ENCODE measurements around the gene DCAF8.
A peak's percentile ranks its signal among the peaks of the same experiment; 100 is the strongest.
"Not testable (repeated sequence)": the region's sequence is repeated elsewhere in the genome, so short reads cannot be mapped to it uniquely, and the experiment has no call there.

Gene DCAF8

DNA sequence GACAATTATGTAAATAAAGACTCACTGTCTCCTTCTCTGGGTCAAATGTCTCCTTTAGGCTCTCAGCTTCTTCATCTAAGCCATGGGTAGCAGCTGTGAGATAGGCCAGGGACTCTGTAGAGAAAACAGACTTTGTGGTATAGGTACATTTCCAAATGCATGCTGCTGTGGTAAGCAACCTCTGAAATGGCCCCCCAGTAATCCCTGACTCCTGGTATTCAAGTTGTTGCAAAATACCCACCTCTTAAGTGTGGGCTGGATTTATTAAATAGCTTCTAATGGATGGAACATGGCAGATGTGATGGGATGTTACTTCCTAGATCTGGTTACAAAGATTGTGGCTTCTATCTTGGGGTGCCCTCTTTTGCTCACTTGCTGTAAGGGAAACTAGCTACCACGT is 33.7 kb upstream of the DCAF8 start:
- TF ChIP-seq, protein P1, sequence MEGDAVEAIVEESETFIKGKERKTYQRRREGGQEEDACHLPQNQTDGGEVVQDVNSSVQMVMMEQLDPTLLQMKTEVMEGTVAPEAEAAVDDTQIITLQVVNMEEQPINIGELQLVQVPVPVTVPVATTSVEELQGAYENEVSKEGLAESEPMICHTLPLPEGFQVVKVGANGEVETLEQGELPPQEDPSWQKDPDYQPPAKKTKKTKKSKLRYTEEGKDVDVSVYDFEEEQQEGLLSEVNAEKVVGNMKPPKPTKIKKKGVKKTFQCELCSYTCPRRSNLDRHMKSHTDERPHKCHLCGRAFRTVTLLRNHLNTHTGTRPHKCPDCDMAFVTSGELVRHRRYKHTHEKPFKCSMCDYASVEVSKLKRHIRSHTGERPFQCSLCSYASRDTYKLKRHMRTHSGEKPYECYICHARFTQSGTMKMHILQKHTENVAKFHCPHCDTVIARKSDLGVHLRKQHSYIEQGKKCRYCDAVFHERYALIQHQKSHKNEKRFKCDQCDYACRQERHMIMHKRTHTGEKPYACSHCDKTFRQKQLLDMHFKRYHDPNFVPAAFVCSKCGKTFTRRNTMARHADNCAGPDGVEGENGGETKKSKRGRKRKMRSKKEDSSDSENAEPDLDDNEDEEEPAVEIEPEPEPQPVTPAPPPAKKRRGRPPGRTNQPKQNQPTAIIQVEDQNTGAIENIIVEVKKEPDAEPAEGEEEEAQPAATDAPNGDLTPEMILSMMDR (IDR thresholded peaks at IDR 0.05; ENCODE audit: low read depth, low read length, missing control alignments): no peak
- H3K4me3 ChIP-seq (replicated peaks; ENCODE audit: low read depth, low read length): no peak overlapping the region
- no peak for DNase-seq (ENCODE audit: extremely low read depth, low read depth)

DNA sequence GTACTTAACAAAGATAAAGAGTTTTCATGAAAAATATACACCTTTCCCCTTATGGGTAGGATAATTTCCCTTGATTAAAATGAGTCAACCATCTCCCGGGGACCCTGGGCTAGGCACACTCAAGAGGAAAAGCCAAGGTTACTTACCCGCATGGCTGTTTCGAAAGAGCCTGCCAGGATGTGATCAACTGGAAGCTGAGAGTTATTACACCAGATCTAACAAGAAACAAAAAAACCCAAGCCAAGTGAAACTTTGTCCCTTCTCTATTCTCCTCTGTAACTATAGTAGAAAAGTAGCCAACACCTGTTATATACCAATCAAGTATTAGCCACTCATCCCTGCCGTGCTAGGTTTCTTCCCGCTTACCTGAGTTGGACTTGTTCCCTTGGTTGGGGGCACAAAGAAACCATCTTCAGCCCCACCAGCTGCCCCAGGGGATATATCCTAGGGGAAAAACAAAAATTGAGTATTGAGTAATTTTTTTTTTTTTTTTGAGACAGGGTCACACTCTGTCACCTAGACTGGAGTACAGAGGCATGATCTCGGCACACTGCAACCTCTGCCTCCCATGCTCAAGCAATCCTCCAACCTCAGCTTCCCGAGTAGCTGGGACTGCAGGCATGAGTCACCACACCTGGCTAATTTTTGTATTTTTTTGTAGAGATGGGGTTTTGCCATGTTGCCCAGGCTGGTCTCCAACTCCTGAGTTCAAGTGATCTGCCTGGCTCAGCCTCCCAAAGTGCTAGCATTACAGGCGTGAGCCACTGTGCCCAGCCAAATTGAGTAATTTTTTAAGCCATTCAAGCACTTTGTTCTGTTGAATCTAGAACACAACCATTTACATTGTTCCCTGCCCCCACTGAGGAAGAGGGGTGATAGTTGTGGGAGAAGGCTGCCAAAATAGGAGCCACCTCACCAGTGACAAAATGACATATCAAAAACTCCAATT is 30.9 kb upstream of the DCAF8 start:
- DNase-seq (ENCODE audit: extremely low read depth, low read depth): no peak
- no peak overlapping the region for H3K4me3 ChIP-seq (replicated peaks; ENCODE audit: low read depth, low read length)
- TF ChIP-seq, protein P1 (IDR thresholded peaks at IDR 0.05; ENCODE audit: low read depth, low read length, missing control alignments): no peak

DNA sequence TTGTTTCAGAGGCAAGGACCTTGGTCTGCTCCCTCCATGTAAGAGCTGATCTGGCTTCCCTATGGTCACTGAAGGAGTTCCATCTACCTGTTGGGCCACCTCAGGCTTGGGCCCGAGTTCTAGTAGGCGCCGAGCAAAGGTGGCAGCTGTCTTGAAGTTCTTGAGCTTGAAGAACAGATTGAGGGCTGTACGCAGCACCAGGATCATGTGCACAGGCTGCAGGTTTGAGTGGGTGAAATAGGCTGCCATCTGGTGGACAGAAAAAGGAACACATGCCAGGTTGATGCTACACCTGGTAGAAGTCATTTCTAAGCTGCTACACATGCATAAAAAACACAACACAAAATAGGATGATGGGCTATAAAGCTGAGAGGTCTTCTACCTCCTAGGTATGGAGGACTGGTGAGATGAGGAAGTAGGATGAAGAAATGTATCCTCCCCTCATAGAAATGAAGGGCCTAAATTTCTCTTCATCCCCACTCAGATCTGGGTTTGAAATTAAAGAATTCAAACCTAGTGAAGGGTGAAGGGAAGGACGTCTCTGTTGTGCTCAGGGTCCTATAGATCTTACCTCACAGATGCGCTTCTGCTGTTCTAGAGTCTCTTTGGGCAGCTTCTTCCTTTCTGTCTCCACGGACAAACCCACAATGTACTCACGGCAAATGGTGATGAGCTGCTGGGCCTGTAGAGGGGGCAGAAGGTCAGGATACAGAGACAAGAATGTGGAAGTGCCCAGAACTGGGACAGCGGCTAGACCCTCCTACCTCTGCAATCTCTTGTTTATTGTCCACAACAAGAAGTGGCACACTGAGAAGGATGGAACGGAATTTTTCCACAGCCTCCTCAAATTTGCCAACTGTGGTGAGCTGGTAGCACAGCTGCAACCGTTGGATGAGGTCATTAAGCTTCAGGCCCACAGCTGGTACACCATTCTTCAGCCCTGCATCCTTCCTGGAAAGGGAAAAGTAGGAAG is 29.2 kb upstream of the DCAF8 start:
- H3K4me3 ChIP-seq (replicated peaks; ENCODE audit: low read depth, low read length): no peak overlapping the region
- TF ChIP-seq, protein P1 (IDR thresholded peaks at IDR 0.05; ENCODE audit: low read depth, low read length, missing control alignments): peak; percentile 79
- peak; percentile 38 for DNase-seq (ENCODE audit: extremely low read depth, low read depth)

DNA sequence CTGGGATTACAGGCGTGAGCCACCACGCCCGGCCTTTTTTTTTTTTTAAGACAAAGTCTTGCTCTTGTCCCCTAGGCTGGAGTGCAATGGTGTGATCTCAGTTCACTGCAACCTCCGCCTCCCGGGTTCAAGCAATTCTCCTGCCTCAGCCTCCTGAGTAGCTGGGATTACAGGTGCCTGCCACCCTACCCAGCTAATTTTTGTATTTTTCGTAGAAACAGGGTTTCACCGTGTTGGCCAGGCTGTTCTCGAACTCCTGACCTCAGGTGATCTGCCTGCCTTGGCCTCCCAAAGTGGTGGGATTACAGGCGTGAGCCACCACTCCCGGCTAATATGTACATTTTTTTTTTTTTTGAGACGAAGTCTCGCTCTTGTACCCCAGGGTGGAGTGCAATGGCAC is 25.4 kb upstream of the DCAF8 start:
- not testable (repeated sequence) for H3K4me3 ChIP-seq (replicated peaks; ENCODE audit: low read depth, low read length); DNase-seq (ENCODE audit: extremely low read depth, low read depth)

DNA sequence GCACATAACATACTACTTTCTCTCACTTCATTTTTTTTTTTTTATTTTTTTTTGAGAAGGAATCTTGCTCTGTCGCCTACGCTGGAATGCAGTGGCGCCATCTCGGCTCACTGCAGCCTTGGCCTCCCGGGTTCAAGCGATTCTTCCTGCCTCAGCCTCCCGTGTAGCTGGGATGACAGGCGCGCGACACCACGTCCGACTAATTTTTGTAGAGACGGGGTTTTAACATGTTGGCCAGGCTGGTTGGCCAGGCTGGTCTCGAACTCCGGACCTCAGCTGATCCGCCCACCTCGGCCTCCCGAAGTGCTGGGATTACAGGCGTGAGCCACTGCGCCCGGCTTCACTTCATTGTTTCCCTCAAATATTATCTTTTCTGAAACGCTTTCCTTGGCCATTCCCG is 23.2 kb upstream of the DCAF8 start:
- H3K4me3 ChIP-seq (replicated peaks; ENCODE audit: low read depth, low read length): peak overlapping the region; percentile 91
- DNase-seq (ENCODE audit: extremely low read depth, low read depth): no peak
- TF ChIP-seq, protein P1 (IDR thresholded peaks at IDR 0.05; ENCODE audit: low read depth, low read length, missing control alignments): no peak

DNA sequence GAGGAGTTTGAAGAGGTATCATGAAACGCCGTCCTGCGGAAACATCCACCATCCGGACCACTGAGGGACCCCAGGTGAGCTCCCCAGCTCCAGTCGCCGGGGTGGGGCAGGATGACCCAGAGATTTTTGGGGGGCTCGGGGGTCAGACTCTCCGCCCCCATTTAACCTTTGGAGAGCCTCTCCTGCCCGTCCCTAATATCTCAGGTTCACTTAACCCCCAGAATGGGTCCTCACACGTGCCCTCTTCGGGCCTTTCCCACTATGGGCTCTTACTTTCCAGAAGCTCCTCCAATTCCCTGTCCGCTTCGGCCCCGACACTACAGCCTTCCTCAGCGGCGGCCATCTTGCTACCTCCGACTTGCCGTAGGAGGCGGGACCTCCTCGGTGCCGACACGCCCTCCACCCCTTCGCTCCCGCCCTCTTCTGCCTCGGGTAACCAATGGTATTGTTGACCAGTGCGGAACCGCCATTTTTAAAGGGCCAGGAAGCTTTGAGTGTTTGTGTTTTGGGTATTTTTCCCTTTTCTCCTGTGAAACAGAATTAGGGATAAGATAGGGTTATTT is 22.5 kb upstream of the DCAF8 start, which contains the start of gene PEX19:
Gene PEX19 (minus strand): TSS at position 352 of the 563 bp plus-strand sequence. CDS start 9 bp downstream, at position 343.
- peak; percentile 70 for DNase-seq (ENCODE audit: extremely low read depth, low read depth)
- peak within 1 kb of the TSS; percentile 91 for H3K4me3 ChIP-seq (replicated peaks; ENCODE audit: low read depth, low read length)
- TF ChIP-seq, protein P1 (IDR thresholded peaks at IDR 0.05; ENCODE audit: low read depth, low read length, missing control alignments): no peak
